Chondrocyte (in vitro differentiated cells): ENCODE measurements around the gene ASB18. TPM values are rescaled to one million over a fixed set of nuclear protein-coding genes. Genes with fewer than 3 reads are reported as not detected.
A peak's percentile ranks its signal among the peaks of the same experiment; 100 is the strongest.

ENCODE experiments used
- DNase-seq: peaks from one replicate; pipeline ENCODE4 v3.0.0; 2021; ENCODE audit warnings: mixed read lengths, low spot score
- H3K27ac Mint-ChIP-seq: one replicate; pipeline ENCODE4 v1.8.0; 2021; ENCODE audit warnings: mild to moderate bottlenecking, moderate library complexity, mixed read lengths; ENCODE audit not compliant: unreplicated experiment
- H3K27me3 Mint-ChIP-seq: 2 replicates; pipeline ENCODE4 v1.8.0; 2021; ENCODE audit warnings: low read depth, mixed read lengths
- H3K36me3 Mint-ChIP-seq: 2 replicates; pipeline ENCODE4 v1.8.0; 2021; ENCODE audit warnings: low read depth, mixed read lengths
- H3K4me1 Mint-ChIP-seq: 2 replicates; pipeline ENCODE4 v1.8.0; 2021; ENCODE audit warnings: low read depth, mild to moderate bottlenecking, mixed read lengths
- H3K4me3 Mint-ChIP-seq: one replicate; pipeline ENCODE4 v1.8.0; 2021; ENCODE audit warnings: mild to moderate bottlenecking, moderate library complexity, mixed read lengths; ENCODE audit not compliant: unreplicated experiment
- H3K9me3 Mint-ChIP-seq: 2 replicates; pipeline ENCODE4 v1.8.0; 2021; ENCODE audit warnings: low read depth, mixed read lengths
- CTCF ChIP-seq: fragments of 200-600 bp; sonication (generic); IDR thresholded peaks from 2 replicates; pipeline ENCODE4 v1.5.0; 2021; ENCODE audit warnings: antibody characterized with exemption, mild to moderate bottlenecking, moderate library complexity
- total RNA-seq: library from RNA; stranded (reverse); gene quantifications from 3 replicates; pipeline ENCODE4 v1.2.1, GENCODE V29; 2021

The ASB18 gene
- total RNA-seq, 1 donor from 2014 or later, result not detected

GRCh38 chr2:236200378-236200777, 63.8 kb downstream of the ASB18 start:
- H3K9me3 Mint-ChIP-seq, result peaks cover 2% of the 10 kb centered on the region
- H3K27me3 Mint-ChIP-seq, result no peaks in the 10 kb centered on the region
- no peak overlapping the region for H3K27ac Mint-ChIP-seq

GRCh38 chr2:236196366-236196765, 67.8 kb downstream of the ASB18 start:
- H3K9me3 Mint-ChIP-seq, result peaks cover 2% of the 10 kb centered on the region
- no peaks in the 10 kb centered on the region for H3K27me3 Mint-ChIP-seq
- peak overlapping the region; percentile 57 for H3K27ac Mint-ChIP-seq
- H3K4me3 Mint-ChIP-seq, result no peak overlapping the region
- no peak for TF ChIP-seq CTCF
- peaks cover 4% of the 10 kb centered on the region for H3K4me1 Mint-ChIP-seq
- no peak for DNase-seq
- H3K36me3 Mint-ChIP-seq, result peaks cover 2% of the 10 kb centered on the region

More at GRCh38 chr2:236200378-236200777, 63.8 kb downstream of the ASB18 start:
- peaks cover 2% of the 10 kb centered on the region for H3K36me3 Mint-ChIP-seq
- no peak for DNase-seq
- no peak for TF ChIP-seq CTCF
- H3K4me3 Mint-ChIP-seq, result no peak overlapping the region
- H3K4me1 Mint-ChIP-seq, result peaks cover 4% of the 10 kb centered on the region

- Mint-ChIP-seq H3K27me3 (no peaks in the 10 kb centered on the region), H3K36me3 (peaks cover 2% of the 10 kb centered on the region), H3K27ac (no peak overlapping the region), H3K4me3 (no peak overlapping the region), H3K4me1 (peaks cover 4% of the 10 kb centered on the region), H3K9me3 (peaks cover 2% of the 10 kb centered on the region)
- TF ChIP-seq CTCF, result no peak
- no peak for DNase-seq
Observed at GRCh38 chr2:236195726-236196125, 68.5 kb downstream of the ASB18 start.

GRCh38 chr2:236194786-236195185, 69.4 kb downstream of the ASB18 start:
- Mint-ChIP-seq H3K27me3 (no peaks in the 10 kb centered on the region), H3K9me3 (peaks cover 2% of the 10 kb centered on the region), H3K4me1 (peaks cover 4% of the 10 kb centered on the region), H3K36me3 (peaks cover 2% of the 10 kb centered on the region), H3K27ac (no peak overlapping the region), H3K4me3 (no peak overlapping the region)
- DNase-seq, result no peak
- no peak for TF ChIP-seq CTCF

GRCh38 chr2:236193026-236193425, 71.2 kb downstream of the ASB18 start:
- Mint-ChIP-seq H3K9me3 (no peaks in the 10 kb centered on the region), H3K4me3 (no peak overlapping the region), H3K27ac (no peak overlapping the region), H3K36me3 (no peaks in the 10 kb centered on the region), H3K4me1 (peaks cover 4% of the 10 kb centered on the region), H3K27me3 (no peaks in the 10 kb centered on the region)
- TF ChIP-seq CTCF, result no peak
- no peak for DNase-seq
